Lower lobe of right lung (tissue), 2 donors: ENCODE results near the gene CACNA2D1. TPM values are rescaled to one million over a fixed set of nuclear protein-coding genes. Genes with fewer than 3 reads are reported as not detected.

Experiments used
- ATAC-seq, 2 donors: fragments of 200-7000 bp; cut with Tn5 transposase; one replicate each; pipeline ENCODE4 v1.9.1; 2020 to 2022; ENCODE audit warnings: mild to moderate bottlenecking in 2 of 2, moderate library complexity in 2 of 2
- DNase-seq: peaks from one replicate; pipeline ENCODE4 v3.0.0-alpha.2; 2020
- H3K27ac ChIP-seq: fragments of 200-600 bp; one replicate; pipeline ENCODE4 v1.8.0; 2022
- H3K27me3 ChIP-seq: fragments of 200-600 bp; one replicate; pipeline ENCODE4 v1.8.0; 2022; ENCODE audit warnings: low read depth
- H3K36me3 ChIP-seq: fragments of 200-600 bp; one replicate; pipeline ENCODE4 v1.8.0; 2022; ENCODE audit warnings: mild to moderate bottlenecking
- H3K4me1 ChIP-seq: fragments of 200-600 bp; one replicate; pipeline ENCODE4 v1.8.0; 2022
- H3K4me3 ChIP-seq: fragments of 200-600 bp; one replicate; pipeline ENCODE4 v1.8.0; 2022; ENCODE audit warnings: mild to moderate bottlenecking
- H3K9me3 ChIP-seq: fragments of 200-600 bp; one replicate; pipeline ENCODE4 v1.8.0; 2022
- intact Hi-C: fragments of 100-400 bp; cut with DNase I; formaldehyde crosslinking; loops from one replicate; pipeline ENCODE4 v1.11.0; 2022
- total RNA-seq: library from RNA; stranded (reverse); fragmentation: NEBNext Ultra II Directional; extraction: Animal tissue kit (Norgen Biotek cat#: 25700); gene quantifications from one replicate; pipeline ENCODE4 v1.2.1, GENCODE V29; 2021
- TF ChIP-seq, protein P1 (sequence below): fragments of 200-600 bp; IDR thresholded peaks from one replicate; pipeline ENCODE4 v1.8.0; 2022; ENCODE audit warnings: antibody characterized with exemption, mild to moderate bottlenecking
- donor health status: DM: no; HTN: yes; CAD: no; lungs with severe emphysema.

Gene CACNA2D1
- total RNA-seq, 1 donor from 2014 or later = 12.5 TPM

DNA sequence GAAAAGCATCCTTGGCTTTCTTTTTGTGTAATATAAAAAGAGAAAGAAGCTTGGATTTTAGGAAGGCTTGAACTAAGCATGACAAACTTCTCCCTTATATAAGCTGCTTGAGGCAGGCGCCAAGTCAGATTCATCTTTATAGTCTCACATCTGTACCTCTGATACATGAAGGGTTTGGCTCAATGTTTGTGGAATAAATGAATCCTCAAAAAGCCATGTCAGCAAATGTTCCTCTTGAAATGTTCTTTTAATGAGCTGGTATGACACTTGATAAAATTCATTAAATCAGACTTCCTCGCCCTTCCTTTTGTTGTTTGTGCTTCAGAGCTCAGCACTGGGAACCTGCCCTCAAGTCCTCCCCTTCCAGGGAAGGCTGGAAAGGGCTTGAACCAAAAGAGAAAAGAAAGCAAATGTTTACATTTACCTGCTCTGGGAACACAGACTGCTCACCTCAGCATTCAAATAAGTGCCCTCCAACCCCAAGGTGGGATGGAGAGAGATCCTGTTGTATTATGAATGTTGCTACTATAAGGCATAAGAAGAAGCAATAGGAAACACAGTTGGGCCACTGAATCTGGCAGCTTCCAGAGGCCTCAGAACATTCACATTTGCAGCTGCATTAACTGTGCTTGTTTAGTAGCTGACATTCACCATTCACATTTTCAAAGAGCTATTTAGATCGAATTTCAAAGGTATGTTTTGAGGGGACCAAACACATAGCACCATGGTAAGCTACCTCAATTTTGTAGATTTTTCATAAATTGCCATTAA is 212.6 kb downstream of the CACNA2D1 start:
- no peaks in the 10 kb centered on the region for H3K36me3 ChIP-seq
- DNase-seq = no peak
- no peak overlapping the region for H3K4me3 ChIP-seq
- no peaks in the 10 kb centered on the region for H3K4me1 ChIP-seq
- H3K9me3 ChIP-seq = no peaks in the 10 kb centered on the region
- intact Hi-C loops = no loop called here
- H3K27me3 ChIP-seq = no peaks in the 10 kb centered on the region
- no peak overlapping the region for H3K27ac ChIP-seq
- TF ChIP-seq, protein P1, sequence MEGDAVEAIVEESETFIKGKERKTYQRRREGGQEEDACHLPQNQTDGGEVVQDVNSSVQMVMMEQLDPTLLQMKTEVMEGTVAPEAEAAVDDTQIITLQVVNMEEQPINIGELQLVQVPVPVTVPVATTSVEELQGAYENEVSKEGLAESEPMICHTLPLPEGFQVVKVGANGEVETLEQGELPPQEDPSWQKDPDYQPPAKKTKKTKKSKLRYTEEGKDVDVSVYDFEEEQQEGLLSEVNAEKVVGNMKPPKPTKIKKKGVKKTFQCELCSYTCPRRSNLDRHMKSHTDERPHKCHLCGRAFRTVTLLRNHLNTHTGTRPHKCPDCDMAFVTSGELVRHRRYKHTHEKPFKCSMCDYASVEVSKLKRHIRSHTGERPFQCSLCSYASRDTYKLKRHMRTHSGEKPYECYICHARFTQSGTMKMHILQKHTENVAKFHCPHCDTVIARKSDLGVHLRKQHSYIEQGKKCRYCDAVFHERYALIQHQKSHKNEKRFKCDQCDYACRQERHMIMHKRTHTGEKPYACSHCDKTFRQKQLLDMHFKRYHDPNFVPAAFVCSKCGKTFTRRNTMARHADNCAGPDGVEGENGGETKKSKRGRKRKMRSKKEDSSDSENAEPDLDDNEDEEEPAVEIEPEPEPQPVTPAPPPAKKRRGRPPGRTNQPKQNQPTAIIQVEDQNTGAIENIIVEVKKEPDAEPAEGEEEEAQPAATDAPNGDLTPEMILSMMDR = no peak
- no peak for ATAC-seq

DNA sequence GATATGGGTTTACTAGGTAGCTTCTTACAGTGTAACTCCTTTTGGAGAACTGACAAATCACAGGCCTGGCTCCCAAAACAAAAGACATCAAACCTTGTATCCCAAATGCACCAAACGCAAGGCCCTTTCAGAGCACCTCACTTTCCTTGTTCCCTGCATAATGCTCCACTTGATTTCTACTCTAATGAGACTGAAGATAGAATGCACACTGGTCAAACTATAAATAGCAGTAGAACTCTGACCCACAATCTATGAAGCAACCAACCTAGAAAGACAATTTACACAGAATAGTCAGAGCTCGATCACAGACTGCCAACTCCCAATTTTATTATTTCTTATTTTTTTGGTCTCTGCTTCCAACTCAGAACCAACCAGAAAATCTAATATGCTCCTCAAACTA is 214.4 kb downstream of the CACNA2D1 start:
- Histone ChIP-seq H3K27ac (no peak overlapping the region), H3K4me3 (no peak overlapping the region), H3K4me1 (no peaks in the 10 kb centered on the region), H3K36me3 (no peaks in the 10 kb centered on the region), H3K27me3 (no peaks in the 10 kb centered on the region), H3K9me3 (no peaks in the 10 kb centered on the region)
- ATAC-seq (no peak), DNase-seq (no peak)
- intact Hi-C loops = no loop called here
- TF ChIP-seq, protein P1 = no peak

DNA sequence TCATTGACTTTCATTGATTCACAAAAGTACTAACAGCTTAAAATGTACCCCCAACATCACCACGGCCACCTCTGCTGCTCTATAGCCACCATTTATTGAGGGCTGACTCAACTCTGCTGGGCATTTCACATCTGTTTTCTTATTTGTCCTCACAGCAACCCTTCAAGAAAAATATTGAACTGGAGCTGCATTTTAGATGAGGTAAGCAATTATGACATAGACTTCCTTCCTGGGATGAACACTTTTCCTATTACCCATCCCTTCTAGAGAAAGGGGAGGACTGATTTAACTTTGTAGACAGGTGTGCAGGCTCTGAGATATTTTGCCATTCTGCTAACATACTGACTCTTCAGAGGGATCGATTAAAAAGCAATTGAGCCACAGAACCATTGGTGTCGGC is 217.4 kb downstream of the CACNA2D1 start:
- H3K9me3 ChIP-seq = no peaks in the 10 kb centered on the region
- intact Hi-C loops = no loop called here
- no peaks in the 10 kb centered on the region for H3K27me3 ChIP-seq
- ATAC-seq = no peak
- H3K27ac ChIP-seq = no peak overlapping the region
- H3K4me3 ChIP-seq = no peak overlapping the region
- TF ChIP-seq, protein P1 = no peak
- DNase-seq = no peak
- H3K4me1 ChIP-seq = no peaks in the 10 kb centered on the region
- no peaks in the 10 kb centered on the region for H3K36me3 ChIP-seq

DNA sequence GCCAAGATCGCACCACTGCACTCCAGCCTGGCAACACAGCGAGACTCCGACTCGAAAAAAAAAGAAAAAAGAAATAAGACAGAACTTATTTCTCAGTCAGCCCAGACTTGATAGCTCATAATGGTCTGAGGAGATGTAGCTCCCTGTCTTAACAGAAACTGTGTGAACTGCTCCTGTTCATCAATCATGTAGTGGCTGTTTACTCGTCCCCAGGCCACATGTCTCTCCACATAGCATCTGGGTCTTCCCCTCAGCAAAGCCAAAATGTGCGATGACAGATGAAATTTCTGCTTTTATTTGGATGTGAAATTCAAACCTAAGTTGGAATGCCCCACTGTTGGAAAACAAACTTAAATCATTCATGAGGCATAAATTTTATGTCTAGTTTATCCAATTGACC is 219.0 kb downstream of the CACNA2D1 start:
- H3K27me3 ChIP-seq = no peaks in the 10 kb centered on the region
- H3K4me3 ChIP-seq = no peak overlapping the region
- no peaks in the 10 kb centered on the region for H3K4me1 ChIP-seq
- TF ChIP-seq, protein P1 = no peak
- H3K36me3 ChIP-seq = no peaks in the 10 kb centered on the region
- no peaks in the 10 kb centered on the region for H3K9me3 ChIP-seq
- H3K27ac ChIP-seq = no peak overlapping the region
- no peak for DNase-seq
- ATAC-seq = no peak
- intact Hi-C loops = no loop called here

DNA sequence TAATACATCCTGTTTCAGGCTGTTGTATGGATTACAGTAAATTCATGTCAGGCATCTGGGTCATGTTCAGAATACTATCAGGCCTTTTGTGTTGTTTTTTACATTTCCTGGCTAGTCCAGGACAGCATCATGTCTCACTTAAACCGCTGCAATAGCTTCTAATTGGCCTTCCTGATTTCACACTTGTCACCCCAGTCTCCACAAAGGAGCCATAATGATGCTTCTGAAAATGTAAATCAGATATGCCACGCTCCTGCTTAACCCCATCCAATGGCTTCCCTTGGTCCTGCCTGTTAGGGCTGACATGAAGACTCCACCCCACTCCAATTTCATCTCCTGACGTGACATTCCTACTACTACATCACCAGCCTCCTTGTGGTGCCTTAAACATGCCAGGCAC is 220.0 kb downstream of the CACNA2D1 start:
- TF ChIP-seq, protein P1 = no peak
- Histone ChIP-seq H3K4me1 (no peaks in the 10 kb centered on the region), H3K9me3 (no peaks in the 10 kb centered on the region), H3K27ac (no peak overlapping the region), H3K4me3 (no peak overlapping the region), H3K36me3 (no peaks in the 10 kb centered on the region), H3K27me3 (no peaks in the 10 kb centered on the region)
- intact Hi-C loops = no loop called here
- ATAC-seq = no peak
- DNase-seq = no peak
